ENCODE measurements around the gene MSH5.

The MSH5 gene

DNA sequence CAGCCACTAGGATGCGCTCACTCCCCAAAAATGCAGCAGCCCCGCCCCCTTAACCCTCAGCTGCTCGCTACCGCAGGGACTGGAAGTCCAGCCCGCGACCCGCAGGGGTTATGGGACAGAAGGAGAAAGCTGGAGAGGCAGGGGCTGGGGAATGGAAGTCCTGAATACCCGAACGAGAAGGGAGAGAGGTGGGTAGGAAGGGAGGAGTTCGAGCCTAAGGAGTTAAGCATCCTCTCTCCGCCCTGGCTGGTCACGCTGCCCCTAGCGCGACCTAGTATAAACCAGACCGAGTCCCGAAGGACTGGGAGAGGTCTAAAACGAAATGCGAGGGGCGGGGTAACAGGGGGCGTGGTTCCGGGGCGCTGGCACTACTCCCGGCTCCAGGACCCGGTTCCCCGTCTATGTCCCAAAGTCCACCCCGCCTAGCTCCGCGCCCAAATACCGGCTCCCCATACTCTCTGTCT lies 10.3 kb upstream of the MSH5 start:
- peak in 1 of 2 experiments; percentile 29 for DNase-seq (ENCODE audit: low read depth in 2 of 2)

GRCh38 chr6:31729979-31730630 lies 9.7 kb upstream of the MSH5 start:
- peak; percentile 75 for DNase-seq (ENCODE audit: low read depth in 2 of 2)

DNA sequence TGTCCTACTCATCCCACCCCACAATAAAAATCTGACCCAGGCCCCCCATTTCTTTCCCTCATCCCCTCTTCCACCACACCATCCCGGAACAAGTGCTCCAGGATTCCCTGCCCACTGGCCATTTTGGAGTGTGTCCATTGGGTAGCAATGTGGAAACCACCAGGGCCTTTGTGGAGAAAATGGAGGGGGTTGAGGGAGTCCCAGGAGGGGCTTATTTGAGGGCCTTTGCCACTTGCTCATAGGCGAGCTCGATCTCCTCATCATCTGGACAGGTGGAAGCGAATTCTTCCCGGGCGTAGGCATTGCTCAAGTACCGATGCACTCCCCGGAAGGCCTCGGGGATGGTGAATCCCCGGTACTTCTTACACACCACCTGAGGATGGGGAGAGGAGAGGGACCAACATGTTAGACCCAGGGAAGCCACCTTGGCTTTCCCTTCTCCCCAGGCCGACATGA lies 9.1 kb upstream of the MSH5 start:
- no peak for DNase-seq (ENCODE audit: low read depth in 2 of 2)

- no peak for DNase-seq (ENCODE audit: low read depth in 2 of 2)
Observed at GRCh38 chr6:31732029-31732428, 7.8 kb upstream of the MSH5 start.

GRCh38 chr6:31733734-31734133 lies 6.1 kb upstream of the MSH5 start:
- DNase-seq (ENCODE audit: low read depth in 2 of 2): no peak

- DNase-seq (ENCODE audit: low read depth in 2 of 2): no peak
Observed at GRCh38 chr6:31734247-31734820, 5.5 kb upstream of the MSH5 start.

GRCh38 chr6:31734821-31735406 lies 4.9 kb upstream of the MSH5 start:
- DNase-seq (ENCODE audit: low read depth in 2 of 2): peak in 1 of 2 experiments; percentile 26

DNA sequence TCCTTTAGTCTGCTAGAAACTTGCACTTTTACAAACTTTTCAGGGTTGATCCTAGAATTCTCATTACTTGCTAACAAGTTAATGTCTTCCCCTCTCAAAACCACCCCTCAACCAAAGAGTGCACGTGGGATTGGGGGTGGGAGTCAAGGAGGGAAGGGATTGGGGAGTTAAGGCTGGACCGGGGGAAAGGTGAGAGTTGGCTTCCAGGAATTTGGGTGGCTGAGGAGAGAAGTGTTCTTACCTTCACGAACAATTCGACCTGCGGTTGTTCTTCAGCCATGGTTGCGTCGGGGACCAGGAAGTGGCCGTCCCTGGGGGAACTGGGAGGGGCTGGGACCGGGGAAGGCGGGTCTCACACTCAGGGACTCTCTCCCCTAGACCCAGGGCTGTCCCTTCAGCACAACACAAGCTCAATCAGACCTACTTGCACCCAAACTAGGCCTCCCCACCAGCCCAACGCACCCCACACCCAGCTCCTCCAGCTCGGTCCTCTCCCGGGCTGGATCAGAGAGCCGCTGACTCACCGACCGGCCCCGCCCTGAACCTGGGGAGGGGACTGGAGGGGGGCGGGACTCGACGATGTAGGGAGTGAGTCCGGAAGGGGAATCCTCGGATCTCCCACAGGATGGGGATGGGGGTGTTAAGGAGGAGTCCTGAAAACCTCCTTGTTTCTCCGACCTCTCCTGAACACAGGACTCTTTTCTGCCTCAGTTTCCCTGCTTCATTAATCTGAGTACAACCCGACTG lies 3.6 kb upstream of the MSH5 start, which contains the start of gene CLIC1:
Gene CLIC1 (minus strand): TSS at position 510 of the 747 bp plus-strand sequence. CDS start 230 bp downstream, at position 280.
- DNase-seq (ENCODE audit: low read depth in 2 of 2): peak in 1 of 2 experiments; percentile 47

DNA sequence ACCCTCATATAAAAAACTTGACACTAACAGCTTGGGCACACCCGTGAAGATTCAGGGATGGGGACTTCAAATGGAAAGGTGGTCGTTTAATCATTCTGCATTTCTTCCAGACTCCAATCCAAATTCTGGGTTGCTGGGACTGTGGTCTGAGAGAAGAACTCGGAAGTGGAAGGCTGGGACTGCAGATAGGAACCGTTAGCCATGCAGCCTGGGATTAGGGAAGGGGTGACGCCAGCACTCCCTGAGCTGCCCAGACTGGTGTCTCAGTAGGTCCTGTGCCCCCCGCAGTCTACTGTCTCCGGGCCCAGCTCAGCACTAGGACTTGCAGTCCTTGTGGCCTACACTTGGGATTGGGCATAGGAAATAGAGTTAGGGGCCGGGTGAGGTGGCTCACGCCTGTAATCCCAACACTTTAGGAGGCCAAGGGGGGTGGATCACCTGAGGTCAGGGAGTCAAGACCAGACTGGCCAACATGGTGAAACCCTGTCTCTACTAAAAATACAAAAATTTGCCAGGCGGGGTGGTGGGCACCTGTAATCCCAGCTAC lies 3.0 kb upstream of the MSH5 start:
- DNase-seq (ENCODE audit: low read depth in 2 of 2): no peak

DNA sequence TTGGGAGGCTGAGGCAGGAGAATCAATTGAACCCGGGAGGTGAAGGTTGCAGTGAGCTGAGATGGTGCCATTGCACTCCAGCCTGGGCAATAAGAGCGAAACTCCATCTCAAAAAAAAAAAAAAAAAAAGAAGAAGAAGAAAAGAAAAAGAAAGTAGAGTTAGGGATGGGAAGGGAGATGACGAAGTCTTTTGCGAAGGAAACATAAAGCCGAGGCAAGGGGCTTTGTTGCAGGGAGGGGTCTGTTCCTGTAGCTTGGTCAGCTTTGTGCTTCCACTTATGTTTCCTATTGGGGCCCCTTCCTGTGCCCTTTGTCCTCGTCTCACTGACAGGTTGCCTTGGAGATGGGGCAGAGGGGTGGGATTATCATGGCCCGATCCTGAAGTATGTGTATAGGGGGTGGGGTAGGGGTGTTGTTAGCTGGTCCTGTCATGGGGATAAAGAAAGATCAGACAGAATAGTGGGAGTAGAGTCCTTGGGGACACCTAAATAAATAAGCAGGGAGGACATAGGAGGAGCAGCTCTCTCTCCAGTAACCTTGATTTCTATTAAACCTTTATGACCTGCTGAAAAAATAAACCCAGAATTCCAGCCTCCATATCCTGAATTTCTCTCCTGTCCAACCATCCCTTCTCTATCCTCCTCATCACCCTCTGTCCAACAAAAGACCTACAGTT lies 2.4 kb upstream of the MSH5 start:
- no peak for DNase-seq (ENCODE audit: low read depth in 2 of 2)

DNA sequence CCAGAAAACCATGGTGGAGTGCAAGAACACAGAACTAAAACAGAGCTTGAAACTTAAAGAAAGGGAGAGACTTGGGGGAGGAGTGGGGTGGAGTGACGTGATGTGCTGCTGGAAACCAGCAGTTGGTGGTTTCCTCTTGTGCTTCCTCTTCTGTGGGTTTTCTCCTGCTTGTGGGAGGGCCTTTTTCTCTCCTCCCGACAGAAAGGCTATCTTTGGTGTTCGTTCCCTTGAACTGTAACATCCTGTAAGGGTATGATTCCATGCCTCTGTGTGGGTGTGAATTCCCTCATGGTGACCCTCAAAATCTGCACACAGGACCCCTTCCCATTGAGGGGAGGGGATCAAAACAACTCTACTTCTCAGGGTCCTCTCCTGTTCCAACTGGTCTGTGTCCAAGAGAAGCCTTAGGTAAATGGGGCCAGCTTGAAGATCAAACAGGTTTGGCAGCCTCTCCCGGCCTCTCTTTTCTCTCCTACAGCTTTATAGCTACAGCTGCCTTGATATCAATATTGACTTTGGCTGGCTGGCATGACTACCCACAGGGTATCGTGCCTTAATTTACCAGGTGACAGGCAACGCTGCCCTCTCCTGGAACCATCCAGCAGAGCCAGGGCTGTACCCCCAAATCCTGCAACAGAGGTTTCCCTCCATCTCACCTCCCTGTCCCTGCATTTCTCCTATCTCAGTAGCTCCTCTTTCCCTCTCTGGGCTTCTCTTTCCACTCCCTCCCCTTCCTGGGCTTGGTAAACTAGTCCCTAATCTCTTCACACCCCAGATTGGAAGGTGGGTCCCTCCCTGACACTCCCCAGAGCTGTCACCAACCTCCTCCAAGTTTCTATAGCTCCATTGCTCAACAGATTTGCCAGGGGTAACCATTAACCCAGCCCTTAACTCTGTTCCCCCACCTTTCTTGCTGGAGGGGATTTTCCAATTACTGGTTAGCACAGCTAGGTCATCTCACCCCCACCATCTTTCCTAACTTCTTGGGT lies 1.5 kb upstream of the MSH5 start:
- DNase-seq (ENCODE audit: low read depth in 2 of 2): peak in 1 of 2 experiments; percentile 36

DNA sequence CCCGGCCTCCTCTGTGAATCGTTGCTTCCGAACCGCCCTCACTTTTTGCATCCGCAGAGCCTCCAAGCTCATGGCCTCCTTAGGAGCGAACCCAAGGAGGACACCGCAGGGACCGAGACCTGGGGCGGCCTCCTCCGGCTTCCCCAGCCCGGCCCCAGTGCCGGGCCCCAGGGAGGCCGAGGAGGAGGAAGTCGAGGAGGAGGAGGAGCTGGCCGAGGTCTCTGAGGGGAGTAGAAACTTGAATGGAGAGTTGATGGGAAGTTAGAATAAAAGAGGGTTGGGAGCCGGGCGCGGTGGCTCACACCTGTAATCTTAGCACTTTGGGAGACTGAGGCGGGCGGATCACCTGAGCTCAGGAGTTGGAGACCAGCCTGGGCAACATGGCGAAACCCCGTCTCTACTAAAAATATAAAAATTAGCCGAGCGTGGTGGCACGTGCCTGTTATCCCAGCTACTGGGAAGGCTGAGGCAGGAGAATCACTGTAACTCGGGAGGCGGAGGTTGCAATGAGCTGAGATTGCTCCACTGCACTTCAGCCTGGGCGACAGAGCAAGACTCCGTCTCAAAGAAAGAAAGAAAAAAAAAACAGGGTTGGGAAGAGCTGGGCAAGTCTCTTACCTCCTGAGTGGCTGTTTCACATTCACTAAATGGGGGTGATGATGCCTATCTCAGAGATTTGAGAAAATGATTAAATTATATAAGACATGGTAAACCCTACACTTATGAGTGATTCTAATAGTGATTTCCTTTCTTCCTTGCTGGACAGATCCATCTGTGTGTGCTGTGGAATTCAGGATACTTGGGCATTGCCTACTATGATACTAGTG lies 805 bp downstream of the MSH5 start:
- no peak for DNase-seq (ENCODE audit: low read depth in 2 of 2)

DNA sequence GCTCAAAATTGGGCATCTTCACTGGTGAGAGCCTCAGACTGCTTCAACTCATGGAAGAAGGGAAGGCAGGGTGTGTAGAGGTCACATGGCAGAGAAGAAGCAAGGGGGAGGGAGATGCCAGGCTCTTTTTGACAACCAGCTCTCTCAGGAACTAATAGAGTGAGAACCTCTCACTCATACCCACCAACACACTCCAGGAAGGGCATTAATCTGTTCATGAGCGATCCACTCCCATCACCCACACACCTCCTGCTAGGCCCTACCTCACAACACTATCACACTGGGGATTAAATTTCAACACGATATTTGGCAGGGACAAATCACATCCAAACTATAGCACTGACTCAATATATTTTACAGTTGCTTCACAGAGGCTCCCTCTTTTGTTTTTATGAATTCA lies 2.0 kb downstream of the MSH5 start:
- no peak for DNase-seq (ENCODE audit: low read depth in 2 of 2)

DNA sequence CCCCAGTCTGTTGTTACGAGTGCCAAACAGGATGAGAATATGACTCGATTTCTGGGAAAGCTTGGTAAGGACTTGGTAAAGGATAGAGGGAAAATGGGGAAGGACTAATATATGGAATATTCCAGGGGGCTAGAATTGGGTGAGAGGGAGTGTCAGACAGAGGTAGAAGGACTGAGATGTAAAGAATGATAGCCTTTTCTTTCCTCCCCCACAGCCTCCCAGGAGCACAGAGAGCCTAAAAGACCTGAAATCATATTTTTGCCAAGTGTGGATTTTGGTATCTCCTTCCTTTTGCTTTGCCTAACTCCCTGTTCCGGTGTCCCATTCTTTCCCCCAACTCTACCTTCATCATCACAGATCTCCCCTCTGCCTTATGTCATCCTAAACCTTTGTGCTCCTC lies 3.1 kb downstream of the MSH5 start:
- DNase-seq (ENCODE audit: low read depth in 2 of 2): no peak

DNA sequence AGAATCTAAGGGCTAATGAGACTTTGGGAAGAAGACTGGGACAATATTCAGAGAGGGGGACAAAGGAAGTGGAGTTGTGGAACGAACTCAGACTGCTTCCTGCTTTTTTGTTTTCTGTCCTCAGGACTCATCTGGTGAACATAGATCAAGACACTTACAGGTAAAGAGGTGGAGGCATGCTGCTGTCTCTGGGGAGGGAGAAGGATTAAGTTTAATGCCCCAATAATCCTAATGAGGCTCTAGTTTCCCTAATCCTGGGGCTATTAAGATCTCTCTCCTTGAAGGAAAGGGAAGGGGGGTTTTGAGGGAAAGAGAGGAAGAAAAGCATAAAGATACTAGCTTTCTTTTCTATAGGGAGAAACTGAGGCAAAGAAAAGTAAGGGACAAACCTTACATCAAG lies 4.6 kb downstream of the MSH5 start:
- DNase-seq (ENCODE audit: low read depth in 2 of 2): no peak

DNA sequence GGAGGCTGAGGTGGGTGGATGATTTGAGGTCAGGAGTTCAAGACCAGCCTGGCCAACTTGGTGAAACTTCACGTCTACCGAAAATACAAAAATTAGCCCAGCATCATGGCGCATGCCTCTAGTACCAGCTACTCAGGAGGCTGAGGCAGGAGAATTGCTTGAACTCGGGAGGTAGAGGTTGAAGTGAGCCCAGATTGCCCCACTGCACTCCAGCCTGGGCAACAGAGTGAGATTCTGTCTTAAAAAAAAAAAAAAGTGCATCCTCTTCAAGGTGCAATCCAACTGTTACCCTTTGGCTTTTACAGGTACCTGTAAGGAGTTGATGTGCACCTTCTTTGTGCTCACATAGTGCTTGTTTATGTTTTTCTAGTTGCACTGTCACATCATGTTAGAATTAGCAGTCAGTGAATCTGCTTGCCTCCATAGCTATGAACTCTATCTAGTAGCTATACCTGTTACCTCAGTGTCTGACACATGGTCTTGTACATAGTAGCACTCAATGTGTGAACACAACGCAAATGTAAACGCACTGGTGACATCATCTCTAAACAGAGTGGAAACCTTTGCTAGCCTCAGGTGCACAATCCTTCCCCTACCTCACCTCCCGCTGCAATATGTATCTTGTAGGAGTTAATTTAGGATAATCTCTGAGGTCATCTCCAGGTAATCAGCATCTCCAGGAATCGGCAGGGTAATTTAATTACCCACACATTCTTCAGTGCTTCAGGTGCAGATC lies 9.7 kb downstream of the MSH5 start:
- no peak for DNase-seq (ENCODE audit: low read depth in 2 of 2)

- DNase-seq (ENCODE audit: low read depth in 2 of 2): no peak
Observed at GRCh38 chr6:31750411-31751022, 10.7 kb downstream of the MSH5 start.

DNA sequence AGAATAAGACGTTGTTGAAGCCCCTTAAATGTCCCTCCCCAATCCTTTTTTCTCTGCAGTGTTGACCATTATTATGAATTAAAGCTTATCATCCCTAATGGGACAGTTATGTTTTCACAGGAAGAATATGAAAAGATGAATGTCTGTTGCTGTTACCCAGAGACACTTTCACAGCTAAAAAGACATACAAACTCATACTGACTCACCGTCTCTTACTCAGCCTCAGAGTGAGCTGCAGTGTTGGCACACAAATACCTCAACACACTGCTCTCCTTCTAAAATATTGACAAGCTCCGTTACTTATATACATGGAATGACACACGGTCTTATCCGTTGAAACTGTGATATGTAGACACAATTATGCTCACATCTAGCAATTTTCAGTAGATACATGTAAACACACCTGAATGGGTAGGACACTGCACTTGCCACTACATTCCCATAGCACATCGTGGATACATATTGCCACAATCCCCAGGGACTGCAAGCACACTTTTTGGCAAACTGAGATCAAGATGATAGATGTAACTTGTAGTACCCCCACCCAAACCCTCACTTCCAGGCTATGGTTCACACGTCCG lies 13.0 kb downstream of the MSH5 start:
- no peak for DNase-seq (ENCODE audit: low read depth in 2 of 2)
